Midbrain (tissue), 1 donor: ENCODE data around the gene GABRB1.

Source experiments
- DNase-seq: peaks from one replicate; lab custom pipeline; 2025; lab: John Stamatoyannopoulos, UW

GABRB1 gene

GRCh38 chr4:47469951-47470350 lies 438.6 kb downstream of the GABRB1 start:
- DNase-seq, result no peak

- DNase-seq, result no peak
Observed at GRCh38 chr4:47471064-47471463, 439.7 kb downstream of the GABRB1 start.

DNA sequence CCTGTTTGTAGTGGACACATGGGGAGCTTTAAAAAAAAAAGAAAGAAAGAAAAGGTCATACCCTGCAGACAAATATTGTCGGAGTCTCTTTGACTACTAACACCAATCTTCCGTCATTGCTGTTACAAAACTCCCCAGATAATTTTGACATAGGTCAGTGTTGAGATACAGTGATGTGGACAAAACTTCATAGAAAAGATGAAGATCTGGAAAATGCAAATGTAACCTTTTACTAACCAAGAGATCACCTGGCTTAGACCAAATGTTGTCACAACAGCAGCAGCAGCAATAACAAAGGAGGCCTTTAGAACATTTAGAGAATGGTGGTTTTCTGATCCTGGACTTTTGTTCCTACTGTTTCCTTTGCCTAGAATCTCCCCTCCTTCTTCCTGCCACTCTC lies 440.2 kb downstream of the GABRB1 start:
- no peak for DNase-seq

DNA sequence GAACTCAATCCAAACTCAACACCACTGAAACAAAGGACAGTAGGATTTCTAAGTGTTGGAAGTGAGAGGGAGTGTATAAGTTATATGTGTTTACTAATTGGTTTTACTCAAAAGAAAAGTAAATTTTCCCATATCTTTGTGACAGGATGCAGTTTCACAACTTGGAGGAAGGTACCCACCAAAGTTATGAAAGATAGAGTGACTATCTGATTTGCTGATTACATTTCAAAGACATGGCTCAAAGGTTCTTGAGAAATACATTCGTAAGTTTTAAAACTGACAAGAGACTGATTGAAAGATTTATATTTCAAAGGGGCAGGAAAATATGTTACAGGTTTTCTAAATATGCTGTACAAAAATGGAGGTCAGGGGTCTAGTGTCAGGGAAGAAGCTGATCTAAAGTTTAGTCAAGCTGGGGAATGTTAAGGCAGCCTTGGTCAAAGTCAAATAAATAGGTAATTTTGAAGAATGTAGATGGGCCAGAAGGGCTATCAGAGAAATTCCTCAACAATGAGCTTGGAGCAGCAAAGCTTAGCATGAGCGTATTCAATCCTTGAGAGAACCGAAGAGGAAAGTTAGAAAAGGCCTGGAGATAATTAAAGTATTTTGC lies 441.9 kb downstream of the GABRB1 start:
- no peak for DNase-seq

DNA sequence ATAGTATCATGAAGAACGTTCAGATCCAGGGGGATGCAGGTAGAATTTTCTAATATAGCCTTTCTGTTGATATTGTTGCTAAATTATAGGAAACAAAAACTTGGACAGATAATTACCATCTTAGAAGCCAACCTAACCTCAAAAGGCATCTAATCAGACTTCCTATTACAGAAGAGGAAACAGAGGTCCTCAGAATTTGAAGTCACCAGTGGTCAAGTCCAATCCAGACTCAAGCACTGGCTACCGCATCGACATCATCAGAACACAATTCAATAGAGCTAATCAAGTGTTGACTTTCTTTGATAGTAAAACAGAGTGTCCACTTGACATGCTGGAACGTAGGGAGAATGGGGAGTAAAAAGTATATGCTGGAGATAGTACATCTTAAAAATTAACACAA lies 443.4 kb downstream of the GABRB1 start:
- DNase-seq, result no peak

GRCh38 chr4:47475411-47475810 lies 444.0 kb downstream of the GABRB1 start:
- DNase-seq, result no peak
